K562 (cell line): ENCODE data around the gene ZSCAN26. TPM values are rescaled to one million over a fixed set of nuclear protein-coding genes. Genes with fewer than 3 reads are reported as not detected.

Experiments
- AFF4 ChIP-seq: sonication (generic); formaldehyde crosslinking; IDR thresholded peaks from 2 replicates; pipeline ENCODE4 v1.8.0; 2023; ENCODE audit warnings: mild to moderate bottlenecking, missing genetic modification reagents
- ARNT ChIP-seq, 2 experiments: fragments of 450-650 bp; IDR thresholded peaks; 2 replicates each; pipeline ENCODE4 v1.6.1; 2016; ENCODE audit warnings: mild to moderate bottlenecking in 1 of 2
- ATF2 ChIP-seq: sonication (generic); formaldehyde crosslinking; IDR thresholded peaks from 2 replicates; pipeline ENCODE4 v1.8.1; 2022; ENCODE audit warnings: missing genetic modification reagents
- EHMT2 ChIP-seq: fragments of 450-650 bp; IDR thresholded peaks from 2 replicates; pipeline ENCODE4 v1.6.1; 2018; ENCODE audit warnings: antibody characterized with exemption
- HDAC8 ChIP-seq: fragments of 450-650 bp; IDR thresholded peaks from 2 replicates; pipeline ENCODE4 v1.6.1; 2016; ENCODE audit warnings: mild to moderate bottlenecking, missing genetic modification characterization, moderate library complexity, missing compliant biosample characterization
- MEF2A ChIP-seq: IDR thresholded peaks from 2 replicates; pipeline ENCODE4 v1.6.1; 2011; ENCODE audit warnings: low read depth, mild to moderate bottlenecking, low read length, moderate library complexity; ENCODE audit not compliant: control insufficient read depth
- MYNN ChIP-seq, 2 experiments: sonication (generic); formaldehyde crosslinking in 1 of 2; IDR thresholded peaks; 2 replicates each; pipeline versions ENCODE4 v1.5.0 to v1.6.1; 2016 to 2020; ENCODE audit warnings: antibody characterized with exemption in 1 of 2, missing genetic modification reagents in 1 of 2
- NCOA2 ChIP-seq, 2 experiments: fragments of 450-650 bp; IDR thresholded peaks; 2 replicates each; pipeline ENCODE4 v1.6.1; 2018; ENCODE audit warnings: mild to moderate bottlenecking in 2 of 2, moderate library complexity in 1 of 2; ENCODE audit not compliant: partially characterized antibody in 2 of 2
- NR0B1 ChIP-seq: fragments of 450-650 bp; IDR thresholded peaks from one replicate; pipeline ENCODE4 v1.6.1; 2018; ENCODE audit warnings: mild to moderate bottlenecking, moderate library complexity; ENCODE audit not compliant: partially characterized antibody
- PKNOX1 ChIP-seq: fragments of 450-650 bp; IDR thresholded peaks from 2 replicates; pipeline ENCODE4 v1.6.1; 2016
- SMAD2 ChIP-seq: fragments of 150-350 bp; IDR thresholded peaks from 2 replicates; pipeline ENCODE4 v1.6.1; 2014; ENCODE audit warnings: low read depth, mild to moderate bottlenecking, low read length
- ZNF224 ChIP-seq: sonication (generic); formaldehyde crosslinking; IDR thresholded peaks from 2 replicates; pipeline ENCODE4 v1.8.0; 2022; ENCODE audit warnings: mild to moderate bottlenecking, missing genetic modification reagents
- ZZZ3 ChIP-seq: fragments of 450-650 bp; IDR thresholded peaks from 2 replicates; pipeline ENCODE4 v1.6.1; 2016; ENCODE audit warnings: antibody characterized with exemption, mild to moderate bottlenecking, moderate library complexity
- polyA plus RNA-seq, 8 experiments: library from polyadenylated mRNA; depleted of rRNA in 4 of 8; stranded (reverse) in 5 of 8; unstranded in 3 of 8; fragments of >200 nt; fragmentation: Nextera tagmentation in 2 of 8; fragmentation: Illumina TruSeq in 1 of 8; extraction: Ambion mirVana in 2 of 8; extraction: Trizol in 1 of 8; gene quantifications; 2 replicates each; pipeline versions ENCODE4 v1.2.1 to v1.2.3, GENCODE V29; 2011 to 2014; ENCODE audit warnings: inconsistent platforms in 1 of 8, missing spikeins in 1 of 8
- total RNA-seq, 7 experiments: library from RNA; depleted of rRNA in 6 of 7; stranded (reverse); fragments of >200 nt in 6 of 7; fragmentation: Illumina TruSeq in 2 of 7; extraction: Trizol in 2 of 7; gene quantifications; 2 replicates each; pipeline versions ENCODE4 v1.2.1 to v1.2.3, GENCODE V29; 2011 to 2021; ENCODE audit warnings: low replicate concordance in 1 of 7
- TF ChIP-seq, protein P1 (sequence below): fragments of 250-450 bp; sonication (Bioruptor Pico); IDR thresholded peaks from 2 replicates; pipeline ENCODE4 v1.8.0; 2022; ENCODE audit warnings: moderate library complexity, mild to moderate bottlenecking, inconsistent platforms
- TF ChIP-seq, protein P2 (sequence below): sonication (generic); formaldehyde crosslinking; IDR thresholded peaks from 2 replicates; pipeline ENCODE4 v1.9.0; 2022; ENCODE audit warnings: mild to moderate bottlenecking, missing genetic modification reagents
- TF ChIP-seq, protein P3 (sequence below): IDR thresholded peaks from 2 replicates; pipeline ENCODE4 v1.6.1; 2011; ENCODE audit not compliant: insufficient read length; ENCODE audit errors: extremely low read depth

The ZSCAN26 gene
- total and polyA plus RNA-seq, 9 of the 15 experiments (the other 6 are each of a cell fraction or from before 2014, with no cell fraction given) = 5.9 to 14.2 (median 10.5) TPM

GRCh38 chr6:28281288-28282064 is 14.5 kb downstream of the ZSCAN26 start, which contains the start of gene PGBD1 (continued):
- no peak for TF ChIP-seq NR0B1
- peak; percentile 13; the same call in 1 of the 2 replicates for TF ChIP-seq PKNOX1
- TF ChIP-seq EHMT2 = no peak
- TF ChIP-seq ARNT (IDR thresholded peaks at IDR 0.05) = no peak
- TF ChIP-seq, protein P1, sequence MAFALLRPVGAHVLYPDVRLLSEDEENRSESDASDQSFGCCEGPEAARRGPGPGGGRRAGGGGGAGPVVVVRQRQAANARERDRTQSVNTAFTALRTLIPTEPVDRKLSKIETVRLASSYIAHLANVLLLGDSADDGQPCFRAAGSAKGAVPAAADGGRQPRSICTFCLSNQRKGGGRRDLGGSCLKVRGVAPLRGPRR (CRISPR knock-in tag) = no peak
- no peak for TF ChIP-seq ATF2
- TF ChIP-seq, protein P2, sequence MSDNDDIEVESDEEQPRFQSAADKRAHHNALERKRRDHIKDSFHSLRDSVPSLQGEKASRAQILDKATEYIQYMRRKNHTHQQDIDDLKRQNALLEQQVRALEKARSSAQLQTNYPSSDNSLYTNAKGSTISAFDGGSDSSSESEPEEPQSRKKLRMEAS = 0 out of 2 replicates have a peak, but pooled peaks have one; percentile 34
- TF ChIP-seq ZNF224 (CRISPR knock-in tag) = 0 out of 2 replicates have a peak, but pooled peaks have one; percentile 64
- TF ChIP-seq HDAC8 = no peak
- TF ChIP-seq AFF4 (CRISPR knock-in tag) = peak; percentile 59; the same call in 1 of the 2 replicates
- no peak for TF ChIP-seq NCOA2 (IDR thresholded peaks at IDR 0.05; ENCODE audit: partially characterized antibody in 2 of 2)
- TF ChIP-seq, protein P3, sequence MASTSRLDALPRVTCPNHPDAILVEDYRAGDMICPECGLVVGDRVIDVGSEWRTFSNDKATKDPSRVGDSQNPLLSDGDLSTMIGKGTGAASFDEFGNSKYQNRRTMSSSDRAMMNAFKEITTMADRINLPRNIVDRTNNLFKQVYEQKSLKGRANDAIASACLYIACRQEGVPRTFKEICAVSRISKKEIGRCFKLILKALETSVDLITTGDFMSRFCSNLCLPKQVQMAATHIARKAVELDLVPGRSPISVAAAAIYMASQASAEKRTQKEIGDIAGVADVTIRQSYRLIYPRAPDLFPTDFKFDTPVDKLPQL = no peak
- TF ChIP-seq MEF2A = no peak
- 0 out of 2 replicates have a peak, but pooled peaks have one; percentile 45 for TF ChIP-seq MYNN (IDR thresholded peaks at IDR 0.05)
- no peak for TF ChIP-seq MYNN (CRISPR knock-in tag; IDR thresholded peaks at IDR 0.05)
- TF ChIP-seq ZZZ3 = 0 out of 2 replicates have a peak, but pooled peaks have one; percentile 30
- no peak for TF ChIP-seq SMAD2
